GM23338 (cell line): ENCODE data around the gene HEY2. TPM values are rescaled to one million over a fixed set of nuclear protein-coding genes. Genes with fewer than 3 reads are reported as not detected.

Experiments used
- ATAC-seq: fragments of 200-7000 bp; cut with Tn5 transposase; 3 replicates; pipeline ENCODE4 v1.9.1; 2020
- DNase-seq: peaks from one replicate; pipeline ENCODE4 v3.0.0-alpha.2; 2015; ENCODE audit warnings: low spot score
- H2AFZ ChIP-seq: fragments of 200-600 bp; sonication (generic); 2 replicates; pipeline ENCODE4 v1.8.0; 2016; ENCODE audit warnings: antibody characterized with exemption, mild to moderate bottlenecking, moderate library complexity
- H3F3A ChIP-seq: fragments of 200-600 bp; sonication (generic); replicated peaks from 2 replicates; pipeline ENCODE4 v1.8.0; 2017; ENCODE audit warnings: antibody characterized with exemption, mixed run types, low read depth
- H3K27ac ChIP-seq: fragments of 200-600 bp; sonication (generic); 2 replicates; pipeline ENCODE4 v1.6.1; 2016; ENCODE audit warnings: low read depth
- H3K27me3 ChIP-seq: fragments of 200-600 bp; sonication (generic); 2 replicates; pipeline ENCODE4 v1.8.0; 2016; ENCODE audit warnings: mild to moderate bottlenecking, mixed run types, moderate library complexity; ENCODE audit not compliant: insufficient read depth
- H3K36me3 ChIP-seq: fragments of 200-600 bp; sonication (generic); 2 replicates; pipeline ENCODE4 v1.8.0; 2016; ENCODE audit warnings: mild to moderate bottlenecking; ENCODE audit not compliant: insufficient read depth
- H3K4me1 ChIP-seq: fragments of 200-600 bp; sonication (generic); 2 replicates; pipeline ENCODE4 v1.8.0; 2016; ENCODE audit warnings: mild to moderate bottlenecking, moderate library complexity; ENCODE audit not compliant: insufficient read depth
- H3K4me2 ChIP-seq: fragments of 200-600 bp; sonication (generic); 2 replicates; pipeline ENCODE4 v1.7.1; 2017; ENCODE audit warnings: mixed run types
- H3K4me3 ChIP-seq: fragments of 200-600 bp; sonication (generic); 2 replicates; pipeline ENCODE4 v1.6.1; 2016; ENCODE audit warnings: mixed run types
- H3K79me2 ChIP-seq: fragments of 200-600 bp; sonication (generic); replicated peaks from 2 replicates; pipeline ENCODE4 v1.8.0; 2017; ENCODE audit warnings: mild to moderate bottlenecking; ENCODE audit not compliant: insufficient read depth
- H3K9me2 ChIP-seq: fragments of 200-600 bp; sonication (generic); 2 replicates; pipeline ENCODE4 v1.8.0; 2017; ENCODE audit not compliant: insufficient read depth
- H4K20me1 ChIP-seq: fragments of 200-600 bp; sonication (generic); replicated peaks from 2 replicates; pipeline ENCODE4 v1.8.0; 2017; ENCODE audit warnings: mild to moderate bottlenecking; ENCODE audit not compliant: insufficient read depth
- H3K27ac Mint-ChIP-seq: 2 replicates; pipeline ENCODE4 v1.8.0; 2020; ENCODE audit warnings: inconsistent platforms, mild to moderate bottlenecking, moderate library complexity, mixed read lengths
- H3K27me3 Mint-ChIP-seq: 3 replicates; pipeline ENCODE4 v1.8.0; 2022; ENCODE audit warnings: low read depth, mild to moderate bottlenecking, moderate library complexity, mixed read lengths, inconsistent platforms; ENCODE audit not compliant: insufficient read depth, poor library complexity
- H3K36me3 Mint-ChIP-seq: 3 replicates; pipeline ENCODE4 v1.8.0; 2021; ENCODE audit warnings: low read depth, mild to moderate bottlenecking, inconsistent platforms, moderate library complexity, mixed read lengths
- H3K4me1 Mint-ChIP-seq: 3 replicates; pipeline ENCODE4 v1.8.0; 2020; ENCODE audit warnings: mild to moderate bottlenecking, inconsistent platforms, mixed read lengths
- H3K4me3 Mint-ChIP-seq: 3 replicates; pipeline ENCODE4 v1.8.0; 2021; ENCODE audit warnings: moderate library complexity, mild to moderate bottlenecking, inconsistent platforms, mixed read lengths
- H3K9me3 Mint-ChIP-seq: 3 replicates; pipeline ENCODE4 v1.8.0; 2020; ENCODE audit warnings: moderate library complexity, mild to moderate bottlenecking, inconsistent platforms, mixed read lengths
- CREB1 ChIP-seq: fragments of 250-450 bp; sonication (Bioruptor Pico); IDR thresholded peaks from 2 replicates; pipeline ENCODE4 v1.5.0; 2020; ENCODE audit warnings: low read depth, mild to moderate bottlenecking, moderate library complexity
- EZH2 ChIP-seq: fragments of 200-600 bp; sonication (generic); IDR thresholded peaks from one replicate; pipeline ENCODE4 v1.8.0; 2017; ENCODE audit warnings: antibody characterized with exemption, mild to moderate bottlenecking, low read depth; ENCODE audit not compliant: unreplicated experiment
- EZH2phosphoT487 ChIP-seq: fragments of 200-600 bp; sonication (generic); IDR thresholded peaks from one replicate; pipeline ENCODE4 v1.8.1; 2018; ENCODE audit warnings: antibody characterized with exemption; ENCODE audit not compliant: unreplicated experiment
- JUNB ChIP-seq: IDR thresholded peaks from one replicate; pipeline ENCODE4 v1.6.1; 2016; ENCODE audit warnings: antibody characterized with exemption; ENCODE audit not compliant: unreplicated experiment
- POLR2AphosphoS5 ChIP-seq: IDR thresholded peaks from 2 replicates; pipeline ENCODE4 v1.6.1; 2016; ENCODE audit warnings: antibody characterized with exemption, low read depth
- STAT1 ChIP-seq: IDR thresholded peaks from one replicate; pipeline ENCODE4 v1.6.1; 2016; ENCODE audit warnings: antibody characterized with exemption; ENCODE audit not compliant: unreplicated experiment
- ZNF114 ChIP-seq: fragments of 250-450 bp; sonication (Bioruptor Pico); IDR thresholded peaks from 2 replicates; pipeline ENCODE4 v1.5.0; 2020; ENCODE audit warnings: mild to moderate bottlenecking, moderate library complexity
- ZNF331 ChIP-seq: fragments of 250-450 bp; sonication (Bioruptor Pico); IDR thresholded peaks from 2 replicates; pipeline ENCODE4 v1.5.0; 2020; ENCODE audit warnings: low read depth, mild to moderate bottlenecking, moderate library complexity
- polyA plus RNA-seq: library from polyadenylated mRNA; unstranded; fragments of >200 nt; fragmentation: Nextera tagmentation; extraction: Ambion mirVana; gene quantifications from 2 replicates; pipeline ENCODE4 v1.2.1, GENCODE V29; 2016
- total RNA-seq: library from RNA; depleted of rRNA; stranded (reverse); fragments of >200 nt; shearing (Covaris generic); gene quantifications from 2 replicates; pipeline ENCODE4 v1.2.3, GENCODE V29; 2014
- TF ChIP-seq, protein P1 (sequence below): IDR thresholded peaks from 2 replicates; pipeline ENCODE4 v1.6.1; 2016; ENCODE audit warnings: antibody characterized with exemption
- TF ChIP-seq, protein P2 (sequence below), 2 experiments: fragments of 200-600 bp in 1 of 2; sonication (generic) in 1 of 2; conservative IDR thresholded peaks; 2 replicates each; pipeline versions ENCODE4 v1.5.1 to v1.6.1; 2016 to 2017; ENCODE audit warnings: antibody characterized with exemption in 2 of 2, low read depth in 2 of 2, mild to moderate bottlenecking in 2 of 2, moderate library complexity in 1 of 2
- TF ChIP-seq, protein P3 (sequence below): fragments of 250-450 bp; sonication (Bioruptor Pico); IDR thresholded peaks from 2 replicates; pipeline ENCODE4 v1.5.0; 2020; ENCODE audit warnings: mild to moderate bottlenecking, moderate library complexity
- TF ChIP-seq, protein P4 (sequence below): IDR thresholded peaks from one replicate; pipeline ENCODE4 v1.6.1; 2018; ENCODE audit warnings: antibody characterized with exemption; ENCODE audit not compliant: unreplicated experiment

Gene HEY2
- total and polyA plus RNA-seq, 2 experiments from 2014 or later, result 4.3 to 8.5 TPM

DNA sequence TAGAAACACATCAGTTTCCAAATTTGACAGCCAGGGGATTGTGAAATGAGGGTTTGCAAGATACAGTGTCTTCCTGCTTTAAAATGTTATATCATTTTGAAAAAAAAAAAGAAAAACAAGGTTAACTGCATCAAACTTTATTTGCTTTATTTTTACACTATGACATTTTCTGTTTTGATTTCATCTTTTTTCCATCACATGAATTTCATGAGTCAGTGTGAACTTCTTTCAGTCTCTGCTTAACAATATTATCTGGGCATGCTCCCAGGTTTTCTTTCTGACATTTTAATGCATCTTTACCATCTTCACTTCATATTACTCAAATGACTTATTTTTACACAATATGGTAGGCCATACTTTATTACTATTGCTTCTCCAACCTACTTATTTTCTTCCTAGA, 43.2 kb downstream of the HEY2 start:
- Histone ChIP-seq H3K79me2 (peaks cover 13% of the 10 kb centered on the region), H3K4me3 (no peak overlapping the region), H4K20me1 (no peaks in the 10 kb centered on the region), H3K36me3 (no peaks in the 10 kb centered on the region), H3K27ac (no peak overlapping the region), H3K4me2 (no peak overlapping the region), H3K27me3 (no peaks in the 10 kb centered on the region), H3K9me2 (no peaks in the 10 kb centered on the region), H2AFZ (no peak overlapping the region), H3F3A (peaks cover 7% of the 10 kb centered on the region; the same call in 1 of the 2 replicates), H3K4me1 (peaks cover 19% of the 10 kb centered on the region)
- ATAC-seq, result no peak
- peaks cover 19% of the 10 kb centered on the region for H3K4me1 Mint-ChIP-seq
- peaks cover 4% of the 10 kb centered on the region for H3K27me3 Mint-ChIP-seq
- TF ChIP-seq, protein P1, sequence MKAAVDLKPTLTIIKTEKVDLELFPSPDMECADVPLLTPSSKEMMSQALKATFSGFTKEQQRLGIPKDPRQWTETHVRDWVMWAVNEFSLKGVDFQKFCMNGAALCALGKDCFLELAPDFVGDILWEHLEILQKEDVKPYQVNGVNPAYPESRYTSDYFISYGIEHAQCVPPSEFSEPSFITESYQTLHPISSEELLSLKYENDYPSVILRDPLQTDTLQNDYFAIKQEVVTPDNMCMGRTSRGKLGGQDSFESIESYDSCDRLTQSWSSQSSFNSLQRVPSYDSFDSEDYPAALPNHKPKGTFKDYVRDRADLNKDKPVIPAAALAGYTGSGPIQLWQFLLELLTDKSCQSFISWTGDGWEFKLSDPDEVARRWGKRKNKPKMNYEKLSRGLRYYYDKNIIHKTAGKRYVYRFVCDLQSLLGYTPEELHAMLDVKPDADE, result no peak
- no peak for TF ChIP-seq EZH2
- TF ChIP-seq ZNF114, result no peak
- no peak for TF ChIP-seq CREB1 (CRISPR knock-in tag)
- TF ChIP-seq, protein P2, sequence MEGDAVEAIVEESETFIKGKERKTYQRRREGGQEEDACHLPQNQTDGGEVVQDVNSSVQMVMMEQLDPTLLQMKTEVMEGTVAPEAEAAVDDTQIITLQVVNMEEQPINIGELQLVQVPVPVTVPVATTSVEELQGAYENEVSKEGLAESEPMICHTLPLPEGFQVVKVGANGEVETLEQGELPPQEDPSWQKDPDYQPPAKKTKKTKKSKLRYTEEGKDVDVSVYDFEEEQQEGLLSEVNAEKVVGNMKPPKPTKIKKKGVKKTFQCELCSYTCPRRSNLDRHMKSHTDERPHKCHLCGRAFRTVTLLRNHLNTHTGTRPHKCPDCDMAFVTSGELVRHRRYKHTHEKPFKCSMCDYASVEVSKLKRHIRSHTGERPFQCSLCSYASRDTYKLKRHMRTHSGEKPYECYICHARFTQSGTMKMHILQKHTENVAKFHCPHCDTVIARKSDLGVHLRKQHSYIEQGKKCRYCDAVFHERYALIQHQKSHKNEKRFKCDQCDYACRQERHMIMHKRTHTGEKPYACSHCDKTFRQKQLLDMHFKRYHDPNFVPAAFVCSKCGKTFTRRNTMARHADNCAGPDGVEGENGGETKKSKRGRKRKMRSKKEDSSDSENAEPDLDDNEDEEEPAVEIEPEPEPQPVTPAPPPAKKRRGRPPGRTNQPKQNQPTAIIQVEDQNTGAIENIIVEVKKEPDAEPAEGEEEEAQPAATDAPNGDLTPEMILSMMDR (conservative IDR thresholded peaks at IDR 0.05; ENCODE audit: low read depth in 2 of 2), result no peak
- no peak for TF ChIP-seq EZH2phosphoT487
- TF ChIP-seq JUNB, result no peak
- no peak for TF ChIP-seq ZNF331 (CRISPR knock-in tag)
- TF ChIP-seq, protein P3, sequence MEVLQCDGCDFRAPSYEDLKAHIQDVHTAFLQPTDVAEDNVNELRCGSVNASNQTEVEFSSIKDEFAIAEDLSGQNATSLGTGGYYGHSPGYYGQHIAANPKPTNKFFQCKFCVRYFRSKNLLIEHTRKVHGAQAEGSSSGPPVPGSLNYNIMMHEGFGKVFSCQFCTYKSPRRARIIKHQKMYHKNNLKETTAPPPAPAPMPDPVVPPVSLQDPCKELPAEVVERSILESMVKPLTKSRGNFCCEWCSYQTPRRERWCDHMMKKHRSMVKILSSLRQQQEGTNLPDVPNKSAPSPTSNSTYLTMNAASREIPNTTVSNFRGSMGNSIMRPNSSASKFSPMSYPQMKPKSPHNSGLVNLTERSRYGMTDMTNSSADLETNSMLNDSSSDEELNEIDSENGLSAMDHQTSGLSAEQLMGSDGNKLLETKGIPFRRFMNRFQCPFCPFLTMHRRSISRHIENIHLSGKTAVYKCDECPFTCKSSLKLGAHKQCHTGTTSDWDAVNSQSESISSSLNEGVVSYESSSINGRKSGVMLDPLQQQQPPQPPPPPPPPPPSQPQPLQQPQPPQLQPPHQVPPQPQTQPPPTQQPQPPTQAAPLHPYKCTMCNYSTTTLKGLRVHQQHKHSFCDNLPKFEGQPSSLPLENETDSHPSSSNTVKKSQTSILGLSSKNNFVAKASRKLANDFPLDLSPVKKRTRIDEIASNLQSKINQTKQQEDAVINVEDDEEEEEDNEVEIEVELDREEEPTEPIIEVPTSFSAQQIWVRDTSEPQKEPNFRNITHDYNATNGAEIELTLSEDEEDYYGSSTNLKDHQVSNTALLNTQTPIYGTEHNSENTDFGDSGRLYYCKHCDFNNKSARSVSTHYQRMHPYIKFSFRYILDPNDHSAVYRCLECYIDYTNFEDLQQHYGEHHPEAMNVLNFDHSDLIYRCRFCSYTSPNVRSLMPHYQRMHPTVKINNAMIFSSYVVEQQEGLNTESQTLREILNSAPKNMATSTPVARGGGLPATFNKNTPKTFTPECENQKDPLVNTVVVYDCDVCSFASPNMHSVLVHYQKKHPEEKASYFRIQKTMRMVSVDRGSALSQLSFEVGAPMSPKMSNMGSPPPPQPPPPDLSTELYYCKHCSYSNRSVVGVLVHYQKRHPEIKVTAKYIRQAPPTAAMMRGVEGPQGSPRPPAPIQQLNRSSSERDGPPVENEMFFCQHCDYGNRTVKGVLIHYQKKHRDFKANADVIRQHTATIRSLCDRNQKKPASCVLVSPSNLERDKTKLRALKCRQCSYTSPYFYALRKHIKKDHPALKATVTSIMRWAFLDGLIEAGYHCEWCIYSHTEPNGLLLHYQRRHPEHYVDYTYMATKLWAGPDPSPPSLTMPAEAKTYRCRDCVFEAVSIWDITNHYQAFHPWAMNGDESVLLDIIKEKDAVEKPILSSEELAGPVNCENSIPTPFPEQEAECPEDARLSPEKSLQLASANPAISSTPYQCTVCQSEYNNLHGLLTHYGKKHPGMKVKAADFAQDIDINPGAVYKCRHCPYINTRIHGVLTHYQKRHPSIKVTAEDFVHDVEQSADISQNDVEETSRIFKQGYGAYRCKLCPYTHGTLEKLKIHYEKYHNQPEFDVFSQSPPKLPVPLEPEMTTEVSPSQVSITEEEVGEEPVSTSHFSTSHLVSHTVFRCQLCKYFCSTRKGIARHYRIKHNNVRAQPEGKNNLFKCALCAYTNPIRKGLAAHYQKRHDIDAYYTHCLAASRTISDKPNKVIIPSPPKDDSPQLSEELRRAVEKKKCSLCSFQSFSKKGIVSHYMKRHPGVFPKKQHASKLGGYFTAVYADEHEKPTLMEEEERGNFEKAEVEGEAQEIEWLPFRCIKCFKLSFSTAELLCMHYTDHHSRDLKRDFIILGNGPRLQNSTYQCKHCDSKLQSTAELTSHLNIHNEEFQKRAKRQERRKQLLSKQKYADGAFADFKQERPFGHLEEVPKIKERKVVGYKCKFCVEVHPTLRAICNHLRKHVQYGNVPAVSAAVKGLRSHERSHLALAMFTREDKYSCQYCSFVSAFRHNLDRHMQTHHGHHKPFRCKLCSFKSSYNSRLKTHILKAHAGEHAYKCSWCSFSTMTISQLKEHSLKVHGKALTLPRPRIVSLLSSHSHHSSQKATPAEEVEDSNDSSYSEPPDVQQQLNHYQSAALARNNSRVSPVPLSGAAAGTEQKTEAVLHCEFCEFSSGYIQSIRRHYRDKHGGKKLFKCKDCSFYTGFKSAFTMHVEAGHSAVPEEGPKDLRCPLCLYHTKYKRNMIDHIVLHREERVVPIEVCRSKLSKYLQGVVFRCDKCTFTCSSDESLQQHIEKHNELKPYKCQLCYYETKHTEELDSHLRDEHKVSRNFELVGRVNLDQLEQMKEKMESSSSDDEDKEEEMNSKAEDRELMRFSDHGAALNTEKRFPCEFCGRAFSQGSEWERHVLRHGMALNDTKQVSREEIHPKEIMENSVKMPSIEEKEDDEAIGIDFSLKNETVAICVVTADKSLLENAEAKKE (CRISPR knock-in tag), result no peak
- TF ChIP-seq STAT1, result no peak
- TF ChIP-seq, protein P4, sequence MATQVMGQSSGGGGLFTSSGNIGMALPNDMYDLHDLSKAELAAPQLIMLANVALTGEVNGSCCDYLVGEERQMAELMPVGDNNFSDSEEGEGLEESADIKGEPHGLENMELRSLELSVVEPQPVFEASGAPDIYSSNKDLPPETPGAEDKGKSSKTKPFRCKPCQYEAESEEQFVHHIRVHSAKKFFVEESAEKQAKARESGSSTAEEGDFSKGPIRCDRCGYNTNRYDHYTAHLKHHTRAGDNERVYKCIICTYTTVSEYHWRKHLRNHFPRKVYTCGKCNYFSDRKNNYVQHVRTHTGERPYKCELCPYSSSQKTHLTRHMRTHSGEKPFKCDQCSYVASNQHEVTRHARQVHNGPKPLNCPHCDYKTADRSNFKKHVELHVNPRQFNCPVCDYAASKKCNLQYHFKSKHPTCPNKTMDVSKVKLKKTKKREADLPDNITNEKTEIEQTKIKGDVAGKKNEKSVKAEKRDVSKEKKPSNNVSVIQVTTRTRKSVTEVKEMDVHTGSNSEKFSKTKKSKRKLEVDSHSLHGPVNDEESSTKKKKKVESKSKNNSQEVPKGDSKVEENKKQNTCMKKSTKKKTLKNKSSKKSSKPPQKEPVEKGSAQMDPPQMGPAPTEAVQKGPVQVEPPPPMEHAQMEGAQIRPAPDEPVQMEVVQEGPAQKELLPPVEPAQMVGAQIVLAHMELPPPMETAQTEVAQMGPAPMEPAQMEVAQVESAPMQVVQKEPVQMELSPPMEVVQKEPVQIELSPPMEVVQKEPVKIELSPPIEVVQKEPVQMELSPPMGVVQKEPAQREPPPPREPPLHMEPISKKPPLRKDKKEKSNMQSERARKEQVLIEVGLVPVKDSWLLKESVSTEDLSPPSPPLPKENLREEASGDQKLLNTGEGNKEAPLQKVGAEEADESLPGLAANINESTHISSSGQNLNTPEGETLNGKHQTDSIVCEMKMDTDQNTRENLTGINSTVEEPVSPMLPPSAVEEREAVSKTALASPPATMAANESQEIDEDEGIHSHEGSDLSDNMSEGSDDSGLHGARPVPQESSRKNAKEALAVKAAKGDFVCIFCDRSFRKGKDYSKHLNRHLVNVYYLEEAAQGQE, result no peak
- no peak for TF ChIP-seq POLR2AphosphoS5
- H3K27ac Mint-ChIP-seq, result no peak overlapping the region
- H3K4me3 Mint-ChIP-seq, result no peak overlapping the region; the same call in 2 of the 3 replicates
- no peak for DNase-seq
- H3K36me3 Mint-ChIP-seq, result no peaks in the 10 kb centered on the region
- H3K9me3 Mint-ChIP-seq, result no peaks in the 10 kb centered on the region
